Retinal pigment epithelial cell (primary cell): ENCODE data around the gene NFYC.

Source experiments
- DNase-seq: peaks from one replicate; pipeline ENCODE4 v3.0.0-alpha.2; 2010; ENCODE audit warnings: low read depth
- H3K4me3 ChIP-seq: 2 replicates; pipeline ENCODE4 v1.5.1; 2011; ENCODE audit warnings: mild to moderate bottlenecking, low read length, control low read depth, moderate library complexity
- CTCF ChIP-seq: conservative IDR thresholded peaks from 2 replicates; pipeline ENCODE4 v1.5.1; 2011; ENCODE audit warnings: low read depth, low read length, control low read depth, inconsistent platforms

NFYC gene

GRCh38 chr1:40751802-40752201 lies 60.3 kb downstream of the NFYC start:
- no peak for DNase-seq
- H3K4me3 ChIP-seq, result no peak overlapping the region
- no peak for TF ChIP-seq CTCF

- H3K4me3 ChIP-seq, result no peak overlapping the region
- TF ChIP-seq CTCF, result no peak
- no peak for DNase-seq
These were observed 61.8 kb downstream of the NFYC start for GRCh38 chr1:40753142-40753882.

GRCh38 chr1:40754201-40754600 lies 62.7 kb downstream of the NFYC start:
- DNase-seq, result no peak
- TF ChIP-seq CTCF, result no peak
- no peak overlapping the region for H3K4me3 ChIP-seq

- H3K4me3 ChIP-seq, result no peak overlapping the region
- no peak for TF ChIP-seq CTCF
- no peak for DNase-seq
These were observed 63.6 kb downstream of the NFYC start for GRCh38 chr1:40755067-40755466.

- TF ChIP-seq CTCF, result no peak
- no peak overlapping the region for H3K4me3 ChIP-seq
- DNase-seq, result no peak
These were observed 65.0 kb downstream of the NFYC start for GRCh38 chr1:40756523-40756922.

GRCh38 chr1:40757084-40757483 lies 65.6 kb downstream of the NFYC start:
- no peak for DNase-seq
- no peak overlapping the region for H3K4me3 ChIP-seq
- no peak for TF ChIP-seq CTCF

- TF ChIP-seq CTCF, result no peak
- no peak for DNase-seq
- H3K4me3 ChIP-seq, result no peak overlapping the region
These were observed 66.5 kb downstream of the NFYC start for GRCh38 chr1:40758004-40758403.
